ENCODE measurements around the gene TNFSF13B.

The TNFSF13B gene

GRCh38 chr13:108352599-108352998 is 83.1 kb downstream of the TNFSF13B start:
- no peak for DNase-seq

DNA sequence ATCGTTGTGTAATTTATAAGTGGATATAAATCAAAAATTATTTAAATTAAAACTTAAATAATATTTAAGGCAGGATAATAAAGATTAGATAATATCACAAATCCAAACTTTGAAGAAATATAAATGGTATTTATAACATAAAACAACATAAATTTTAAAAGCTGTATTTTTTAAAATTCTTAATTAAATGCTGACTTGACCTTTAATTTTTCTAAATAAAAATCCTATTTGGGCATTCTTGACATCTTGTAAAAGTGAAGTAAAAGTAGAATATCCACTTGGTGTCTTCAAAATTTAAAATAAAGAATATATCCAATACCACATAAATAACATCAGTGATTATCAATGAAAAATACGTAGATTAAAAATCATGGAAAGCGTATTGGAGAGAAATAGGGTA is 87.7 kb downstream of the TNFSF13B start:
- DNase-seq = no peak
